SU-DHL-6 (cell line): ENCODE measurements around the gene ZIC2.

Source experiments
- CTCF ChIP-seq: fragments of 200-600 bp; sonication (generic); IDR thresholded peaks from one replicate; pipeline ENCODE4 v1.5.1; 2017; ENCODE audit warnings: antibody characterized with exemption, mild to moderate bottlenecking, low read length, moderate library complexity; ENCODE audit not compliant: insufficient read depth, poor library complexity, severe bottlenecking
- EZH2phosphoT487 ChIP-seq: fragments of 200-600 bp; sonication (generic), shearing (Covaris generic); conservative IDR thresholded peaks from 2 replicates; pipeline ENCODE4 v1.6.1; 2018; ENCODE audit warnings: mild to moderate bottlenecking, antibody characterized with exemption, low read length, moderate library complexity, mixed read lengths

- no peak for TF ChIP-seq CTCF
- TF ChIP-seq EZH2phosphoT487, result no peak
Measured at GRCh38 chr13:99982036-99982730, 599 bp downstream of the ZIC2 start.
